Measurements from ENCODE around the gene UMODL1.

- TF ChIP-seq GATA3 (IDR thresholded peaks at IDR 0.05; ENCODE audit: low read depth, low read length) (no peak), GATA2 (IDR thresholded peaks at IDR 0.05; ENCODE audit: low read depth, low read length) (no peak)
These were observed 56.3 kb downstream of the UMODL1 start for GRCh38 chr21:42127164-42128150.

Measured in SH-SY5Y (cell line).